SHP77 (cell line): ENCODE results near the gene CNMD.
"Not testable (repeated sequence)": the region's sequence is repeated elsewhere in the genome, so short reads cannot be mapped to it uniquely, and the experiment has no call there.

Source experiments
- DNase-seq, 2 experiments: peaks; one replicate each; lab custom pipeline; 2025; lab: John Stamatoyannopoulos, UW

Gene CNMD

DNA sequence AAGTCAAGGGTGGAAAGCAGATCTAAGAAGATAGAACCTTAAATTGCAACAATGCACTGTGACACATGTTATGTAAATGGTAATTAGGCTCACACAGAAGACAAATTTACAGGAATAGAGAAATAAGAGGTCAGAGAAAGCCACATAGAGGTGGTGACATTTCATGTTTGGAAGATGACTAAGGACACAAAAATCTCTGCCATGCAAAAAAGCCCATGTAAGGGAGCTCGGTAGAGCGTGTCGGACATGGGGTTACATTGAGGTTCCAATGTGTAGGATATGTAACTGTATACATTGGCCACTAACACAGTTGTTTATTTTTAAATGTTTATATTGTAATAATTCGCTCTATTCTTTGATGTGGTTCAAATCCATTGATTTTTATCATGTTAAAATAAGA is 53.2 kb downstream of the CNMD start:
- DNase-seq = no peak

DNA sequence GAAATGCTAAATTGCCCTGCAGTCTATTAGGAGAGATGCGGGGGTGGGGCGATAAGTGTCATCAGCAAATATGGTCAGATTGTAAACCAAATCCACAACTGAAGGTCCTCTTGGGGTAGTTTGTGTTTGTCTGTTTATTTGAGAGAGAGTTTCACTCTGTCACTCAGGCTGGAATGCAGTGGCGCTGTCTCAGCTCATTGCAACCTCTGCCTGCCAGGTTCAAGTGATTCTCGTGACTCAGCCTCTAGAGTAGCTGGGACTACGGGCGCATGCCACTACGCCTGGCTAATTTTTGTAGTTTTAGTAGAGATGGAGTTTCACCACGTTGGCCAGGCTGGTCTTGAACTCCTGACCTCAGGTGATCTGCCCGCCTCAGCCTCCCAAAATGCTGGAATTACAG is 53.8 kb downstream of the CNMD start:
- not testable (repeated sequence) for DNase-seq

DNA sequence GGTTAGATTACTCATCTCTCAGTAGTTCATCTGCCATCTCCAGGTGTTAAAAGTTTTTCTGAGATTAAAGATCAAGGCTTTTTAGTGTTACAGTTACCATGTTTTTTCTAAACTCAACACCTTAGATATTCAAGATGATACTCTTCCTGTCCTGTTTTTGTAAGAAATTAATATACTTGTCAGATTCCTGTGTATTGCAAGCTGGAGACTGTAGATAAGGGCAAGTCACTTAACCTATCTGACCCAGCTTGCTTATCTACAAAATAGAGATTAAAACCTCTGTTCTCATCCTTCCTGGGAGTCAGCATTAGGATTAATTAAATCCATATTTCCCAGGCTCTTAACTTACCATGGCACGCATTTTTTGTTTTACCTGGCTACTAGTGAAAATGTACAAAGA is 61.8 kb downstream of the CNMD start:
- DNase-seq = no peak

DNA sequence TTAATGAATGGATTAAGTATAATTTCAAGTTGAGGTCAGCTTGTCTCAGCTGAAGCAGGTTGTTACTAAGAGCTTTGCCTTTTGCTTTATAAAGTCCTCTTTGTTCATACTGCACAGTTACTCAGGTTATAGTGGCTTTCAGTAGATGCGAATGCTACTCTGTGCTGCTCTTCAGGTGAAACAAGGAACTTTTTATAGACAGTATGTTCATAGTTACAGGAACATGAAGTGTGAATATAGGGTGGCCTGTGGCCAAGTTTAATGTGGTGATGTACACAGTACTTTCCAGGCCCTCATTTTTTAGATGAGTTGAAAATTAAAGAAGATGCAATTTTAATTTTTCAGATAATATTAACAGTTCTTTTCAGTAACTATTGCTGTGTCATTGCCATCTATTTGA is 66.2 kb downstream of the CNMD start:
- DNase-seq = no peak

DNA sequence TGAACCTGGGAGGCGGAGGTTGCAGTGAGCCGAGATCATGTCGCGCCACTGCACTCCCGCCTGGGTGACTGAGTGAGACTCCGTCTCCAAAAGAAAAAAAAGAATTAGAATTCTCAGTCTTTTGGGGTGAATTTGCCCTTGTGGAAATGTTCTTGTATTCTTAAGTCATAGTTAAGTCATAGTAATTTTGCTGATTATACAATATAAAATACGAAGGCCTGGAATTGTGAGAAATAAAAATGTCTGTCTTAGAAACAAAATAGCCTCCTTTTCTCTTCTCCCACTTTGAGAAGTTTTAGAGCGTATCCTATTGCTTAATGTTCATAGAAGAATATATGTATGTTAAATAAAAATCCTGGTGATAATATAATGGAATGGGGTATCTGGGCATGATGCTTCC is 68.9 kb downstream of the CNMD start:
- no peak for DNase-seq

DNA sequence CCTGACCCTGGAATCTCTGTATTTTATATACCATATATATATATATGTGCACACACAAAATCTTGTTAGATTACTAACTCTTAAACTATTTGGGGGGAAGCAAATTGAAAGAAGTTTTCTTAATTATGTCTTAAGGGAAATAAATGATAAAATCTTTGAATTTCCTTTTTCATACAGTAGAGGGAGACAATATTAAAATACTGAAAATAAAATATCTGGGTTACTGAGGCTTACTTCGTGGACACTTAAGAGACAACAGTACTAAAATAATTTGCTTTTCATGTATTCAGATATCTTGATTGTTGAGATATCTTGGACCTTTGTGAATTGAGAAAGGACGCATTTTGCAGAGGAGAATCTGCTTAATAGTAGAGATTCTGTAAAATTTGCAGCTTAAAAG is 69.9 kb downstream of the CNMD start:
- no peak for DNase-seq

DNA sequence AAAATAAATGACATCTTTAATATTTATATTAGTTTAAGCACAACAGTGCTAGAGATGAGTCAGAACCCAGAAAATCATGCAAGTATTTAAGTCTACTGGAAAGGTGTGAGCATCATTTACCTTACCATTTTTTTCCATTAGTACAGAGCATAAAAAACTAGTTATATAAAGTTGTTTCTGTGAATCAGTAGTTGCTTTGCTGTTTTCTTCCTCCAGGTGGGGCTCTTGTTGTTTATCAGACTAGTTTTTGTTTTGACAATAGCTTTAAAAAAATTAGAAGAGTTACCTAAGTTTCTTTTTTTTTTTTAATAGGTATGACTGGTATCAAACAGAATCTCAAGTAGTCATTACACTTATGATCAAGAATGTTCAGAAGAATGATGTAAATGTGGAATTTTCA is 74.3 kb downstream of the CNMD start:
- no peak for DNase-seq

DNA sequence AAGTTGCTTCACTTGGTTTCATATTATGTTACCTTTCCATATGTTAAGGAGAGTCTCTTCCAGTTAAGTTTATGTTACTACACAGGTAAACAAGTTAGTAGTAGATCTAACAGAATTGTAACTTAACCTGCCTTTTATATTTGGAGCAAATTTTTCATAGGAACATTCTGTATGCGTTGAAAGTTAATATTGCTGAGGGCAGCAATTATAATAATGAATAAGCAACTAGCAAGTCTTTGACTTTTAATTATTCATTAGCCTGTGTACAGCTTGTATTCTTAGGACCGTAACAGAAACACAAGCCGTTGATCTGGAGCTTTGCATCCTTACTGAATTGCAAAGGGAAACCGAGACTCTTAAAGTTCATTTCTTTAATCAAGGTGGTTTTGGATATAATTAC is 75.3 kb downstream of the CNMD start:
- no peak for DNase-seq

DNA sequence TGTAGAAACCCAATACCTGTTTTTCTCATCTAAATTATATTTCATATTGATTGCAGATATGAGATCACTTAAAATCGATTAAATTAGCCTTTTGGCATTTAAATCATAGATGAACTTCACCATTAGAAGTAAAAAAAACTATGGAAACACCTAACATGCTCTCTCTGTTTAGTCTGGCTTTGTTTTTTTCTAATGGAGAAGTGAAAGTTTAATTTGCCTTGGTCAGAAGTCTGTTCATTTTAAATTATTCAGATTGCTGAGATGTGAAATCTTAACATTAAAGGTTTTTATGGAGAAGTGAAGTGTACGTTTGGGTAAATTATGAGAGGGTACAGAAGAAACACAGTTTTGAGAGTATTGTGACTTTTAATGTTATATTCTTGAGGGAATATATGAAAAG is 80.3 kb downstream of the CNMD start:
- DNase-seq = no peak
